Testis (tissue), 2 donors: ENCODE results near the gene MINAR2.

ENCODE experiments used
- CTCF ChIP-seq, 3 experiments: fragments of 450-650 bp in 2 of 3; fragments of 200-600 bp in 1 of 3; sonication (generic) in 1 of 3; IDR thresholded peaks; one replicate each; pipeline ENCODE4 v1.5.1; 2016 to 2019; ENCODE audit warnings: antibody characterized with exemption in 3 of 3, mild to moderate bottlenecking in 2 of 3, moderate library complexity in 1 of 3
- POLR2A ChIP-seq: fragments of 450-650 bp; IDR thresholded peaks from one replicate; pipeline ENCODE4 v1.6.1; 2017; ENCODE audit warnings: antibody characterized with exemption, mild to moderate bottlenecking, moderate library complexity

- TF ChIP-seq CTCF (IDR thresholded peaks at IDR 0.05) (peak; percentile 96 to 97 (median 96)), POLR2A (no peak)
These were observed 20.1 kb downstream of the MINAR2 start for GRCh38 chr5:129767927-129768380.
